ENCODE measurements around the gene IER5L.
A peak's percentile ranks its signal among the peaks of the same experiment; 100 is the strongest.

IER5L gene

GRCh38 chr9:129177791-129178567, at the start of gene IER5L:
TSS of gene IER5L (minus strand) at chr9:129178261. CDS start at chr9:129178052, 209 bp downstream.
- DNase-seq: peak; percentile 96

GRCh38 chr9:129227843-129228189, 49.8 kb upstream of the IER5L start:
- DNase-seq: no peak

- peak; percentile 74 for DNase-seq
Observed at GRCh38 chr9:129225815-129226214, 47.8 kb upstream of the IER5L start.

DNA sequence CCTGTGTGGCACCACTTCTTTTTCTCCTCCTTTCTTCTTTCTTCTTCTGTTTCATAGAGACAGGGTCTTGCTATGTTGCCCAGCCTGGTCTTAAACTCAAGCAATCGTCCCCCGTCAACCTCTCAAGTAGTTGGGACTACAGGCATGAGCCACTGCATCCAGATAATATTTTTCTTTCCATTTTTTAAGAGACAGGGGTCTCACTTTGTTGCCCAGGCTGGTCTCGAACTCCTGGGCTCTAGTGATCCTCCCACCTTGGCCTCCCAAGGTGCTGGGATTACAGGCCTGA, 47.4 kb upstream of the IER5L start:
- DNase-seq: no peak

DNA sequence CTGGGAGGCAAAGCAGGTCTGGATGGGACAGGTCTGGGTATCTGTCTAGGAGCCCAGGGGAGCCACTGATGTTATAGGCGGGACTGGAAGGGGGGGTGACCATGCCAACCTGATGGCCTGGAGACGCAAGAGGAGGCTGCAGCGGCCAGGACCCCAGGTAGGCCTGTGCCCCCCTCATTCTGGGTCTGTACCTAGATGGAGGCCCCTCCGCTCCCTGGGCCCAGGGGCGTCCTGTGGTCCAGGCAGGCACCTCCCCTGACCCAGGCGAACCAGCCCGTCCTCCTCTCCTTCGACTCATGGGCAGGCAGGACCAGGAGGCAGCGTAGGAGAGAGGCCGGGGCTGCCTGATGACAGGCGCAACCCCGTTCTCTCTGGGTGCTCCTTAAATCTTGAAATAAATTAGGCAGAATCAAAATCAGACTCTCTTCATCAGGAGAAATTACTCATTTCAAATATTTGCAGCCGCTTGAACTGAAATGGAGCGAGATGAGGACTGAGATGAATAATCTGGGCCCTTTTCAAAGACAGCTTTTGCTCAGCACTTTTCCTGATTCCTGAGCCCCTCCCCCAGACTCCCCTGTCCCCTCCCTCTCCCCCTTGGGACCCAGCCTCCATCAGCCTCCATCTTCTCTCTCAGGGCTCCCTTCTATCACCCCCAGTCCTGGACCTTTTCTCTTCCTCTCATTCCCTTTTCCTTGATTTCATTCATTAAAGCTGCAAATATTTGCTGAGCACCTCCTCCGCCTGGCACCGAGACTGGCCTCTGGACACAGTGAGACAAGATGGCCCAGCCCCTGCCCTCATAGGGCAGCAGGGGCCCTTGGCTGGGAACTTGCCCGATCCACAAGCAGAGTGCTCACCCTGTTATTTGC, 46.8 kb upstream of the IER5L start:
- no peak for DNase-seq

DNA sequence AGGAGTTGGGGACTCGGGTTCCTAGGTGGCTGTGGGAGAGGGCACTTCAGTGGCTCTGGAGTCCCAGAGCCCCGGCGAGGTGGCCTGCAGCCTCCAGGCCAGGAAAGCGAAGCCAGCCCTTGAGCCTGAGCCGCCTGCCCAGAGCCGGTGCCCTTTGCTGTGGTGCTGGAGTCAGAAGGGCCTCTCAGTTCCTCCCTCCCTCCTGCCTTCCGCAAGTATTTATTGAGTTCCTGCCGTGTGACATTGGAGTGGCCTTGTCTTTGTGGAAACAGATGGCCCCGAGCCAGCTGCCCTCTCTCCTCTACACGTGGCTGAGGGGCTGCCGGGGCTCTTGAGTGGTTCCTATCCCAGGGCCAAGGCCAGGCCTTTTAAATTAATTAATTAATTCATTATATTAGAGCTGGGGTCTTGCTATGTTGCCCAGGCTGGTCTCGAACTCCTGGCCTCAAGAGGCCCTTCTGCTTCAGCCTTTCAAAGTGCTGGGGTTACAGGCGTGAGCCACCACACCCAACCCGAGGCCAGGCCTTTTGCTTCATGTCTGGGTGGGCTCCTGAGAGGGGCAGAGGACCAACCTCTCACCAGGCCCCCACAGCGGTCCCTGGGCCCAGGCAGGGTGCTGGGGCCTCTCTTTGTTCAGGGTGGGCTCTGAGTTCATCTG, 45.6 kb upstream of the IER5L start:
- no peak for DNase-seq

DNA sequence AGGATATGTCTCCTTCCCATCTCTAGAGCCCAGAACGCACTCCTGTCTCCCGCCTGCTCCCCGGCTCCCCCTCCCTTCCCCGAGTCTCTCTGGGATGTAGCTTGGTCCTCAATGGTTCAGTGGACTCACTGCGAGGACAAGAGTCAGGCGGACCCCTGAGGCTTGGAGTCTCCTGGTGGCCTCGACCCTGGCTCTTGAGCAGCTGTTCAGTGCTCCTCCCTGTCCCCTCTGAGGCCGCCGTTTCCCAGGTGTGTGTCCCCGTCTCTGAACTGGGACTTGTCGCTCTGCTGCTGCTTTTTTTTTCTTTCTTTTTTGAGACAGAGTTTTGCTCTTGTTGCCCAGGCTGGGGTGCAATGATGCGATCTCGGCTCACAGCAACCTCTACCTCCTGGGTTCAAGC, 44.8 kb upstream of the IER5L start:
- DNase-seq: no peak

- no peak for DNase-seq
Observed at GRCh38 chr9:129221979-129222635, 44.0 kb upstream of the IER5L start.

GRCh38 chr9:129221233-129221632, 43.2 kb upstream of the IER5L start:
- DNase-seq: peak; percentile 57

DNA sequence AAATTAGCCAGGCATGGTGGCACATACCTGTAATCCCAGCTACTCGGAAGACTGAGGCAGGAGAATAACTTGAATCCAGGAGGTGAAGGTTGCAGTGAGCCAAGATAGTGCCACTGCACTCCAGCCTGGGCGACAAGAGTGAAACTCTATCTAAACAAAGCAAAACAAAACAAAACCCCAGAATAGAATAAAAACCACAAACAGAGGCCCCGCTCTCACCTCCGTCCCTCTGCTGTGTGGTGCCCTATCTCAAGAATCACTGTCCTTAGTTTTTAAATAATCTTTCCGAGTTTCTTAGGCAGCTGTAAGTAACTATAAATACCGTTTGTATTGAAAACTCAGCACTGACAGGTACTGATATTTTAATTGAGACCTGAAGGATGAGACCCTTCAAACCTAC, 42.7 kb upstream of the IER5L start:
- no peak for DNase-seq

GRCh38 chr9:129218918-129219317, 40.9 kb upstream of the IER5L start:
- no peak for DNase-seq

DNA sequence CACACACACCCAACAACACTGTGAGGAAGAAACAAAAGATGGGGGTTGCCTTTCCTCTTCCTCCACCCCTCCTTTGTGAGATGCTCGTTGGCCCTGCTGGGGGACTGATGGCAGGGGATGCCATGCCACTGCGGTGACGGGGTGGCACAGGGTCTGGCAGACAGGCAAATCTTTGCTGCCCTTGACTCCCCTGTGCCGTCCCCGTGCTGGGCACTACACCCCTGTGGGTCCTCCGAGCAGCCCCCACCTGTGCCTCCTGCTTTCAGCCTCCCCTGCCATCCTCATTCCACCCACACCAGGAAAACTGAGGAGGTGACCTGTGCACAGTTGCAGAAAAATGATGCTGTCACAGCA, 40.2 kb upstream of the IER5L start:
- no peak for DNase-seq

DNA sequence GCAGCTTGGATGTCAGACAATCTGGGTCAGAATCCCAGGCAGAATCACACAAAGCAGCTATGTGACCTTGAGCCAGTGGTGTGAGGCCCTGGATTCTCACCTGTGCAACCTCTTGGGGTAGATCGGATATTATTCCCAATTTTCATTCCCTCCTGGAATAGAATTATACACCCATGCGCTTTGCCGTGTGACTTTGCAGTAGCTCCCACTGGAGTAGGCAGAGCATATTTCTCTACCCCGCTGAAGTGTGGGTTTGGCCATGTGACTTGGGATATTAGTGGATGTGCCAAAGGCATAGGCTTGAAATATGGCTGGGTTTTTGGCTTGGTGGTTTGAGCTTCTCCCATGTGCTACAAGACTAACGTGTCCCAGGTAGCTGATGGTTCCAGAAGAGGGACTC, 35.5 kb upstream of the IER5L start:
- no peak for DNase-seq

DNA sequence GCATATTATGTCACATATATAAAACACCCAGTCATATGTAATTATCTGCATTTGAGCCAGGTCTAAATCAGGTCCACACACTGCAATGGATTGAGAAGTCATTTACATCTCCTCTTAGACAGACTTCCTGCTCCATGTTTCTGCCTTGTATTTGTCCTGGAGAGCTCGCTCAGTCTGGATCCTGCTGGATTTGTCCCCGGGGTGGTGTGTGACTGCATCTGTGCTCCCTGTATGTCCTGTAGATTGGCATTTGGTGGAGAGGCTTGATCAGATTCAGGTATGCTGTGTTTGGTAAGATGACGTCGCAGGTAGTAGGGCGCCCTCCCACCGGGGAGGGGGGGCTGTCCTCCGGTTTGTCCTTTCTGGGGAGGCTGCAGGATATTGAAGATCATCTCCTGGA, 33.6 kb upstream of the IER5L start:
- DNase-seq: no peak

GRCh38 chr9:129210125-129210524, 32.1 kb upstream of the IER5L start:
- no peak for DNase-seq

GRCh38 chr9:129209580-129209979, 31.5 kb upstream of the IER5L start:
- no peak for DNase-seq

DNA sequence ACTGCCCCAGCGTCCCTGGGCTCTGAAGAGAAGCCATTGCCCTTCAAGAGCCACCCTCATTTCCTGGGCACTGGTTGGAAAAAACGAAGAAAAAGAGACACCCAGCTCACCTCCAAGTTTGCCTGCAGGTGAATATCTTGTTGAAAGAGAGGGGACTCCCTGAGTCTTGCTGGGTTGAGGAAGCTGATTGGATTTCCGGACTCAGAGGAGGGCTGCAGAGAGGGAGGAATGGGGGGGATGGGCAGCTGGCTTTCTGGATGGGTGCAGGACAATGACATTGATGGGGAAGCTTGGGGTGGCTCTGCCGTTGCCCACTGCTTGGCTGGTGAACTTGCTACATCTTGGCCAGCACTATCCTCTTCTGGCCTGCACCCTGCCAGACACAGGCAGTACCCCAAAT, 31.0 kb upstream of the IER5L start:
- DNase-seq: no peak

DNA sequence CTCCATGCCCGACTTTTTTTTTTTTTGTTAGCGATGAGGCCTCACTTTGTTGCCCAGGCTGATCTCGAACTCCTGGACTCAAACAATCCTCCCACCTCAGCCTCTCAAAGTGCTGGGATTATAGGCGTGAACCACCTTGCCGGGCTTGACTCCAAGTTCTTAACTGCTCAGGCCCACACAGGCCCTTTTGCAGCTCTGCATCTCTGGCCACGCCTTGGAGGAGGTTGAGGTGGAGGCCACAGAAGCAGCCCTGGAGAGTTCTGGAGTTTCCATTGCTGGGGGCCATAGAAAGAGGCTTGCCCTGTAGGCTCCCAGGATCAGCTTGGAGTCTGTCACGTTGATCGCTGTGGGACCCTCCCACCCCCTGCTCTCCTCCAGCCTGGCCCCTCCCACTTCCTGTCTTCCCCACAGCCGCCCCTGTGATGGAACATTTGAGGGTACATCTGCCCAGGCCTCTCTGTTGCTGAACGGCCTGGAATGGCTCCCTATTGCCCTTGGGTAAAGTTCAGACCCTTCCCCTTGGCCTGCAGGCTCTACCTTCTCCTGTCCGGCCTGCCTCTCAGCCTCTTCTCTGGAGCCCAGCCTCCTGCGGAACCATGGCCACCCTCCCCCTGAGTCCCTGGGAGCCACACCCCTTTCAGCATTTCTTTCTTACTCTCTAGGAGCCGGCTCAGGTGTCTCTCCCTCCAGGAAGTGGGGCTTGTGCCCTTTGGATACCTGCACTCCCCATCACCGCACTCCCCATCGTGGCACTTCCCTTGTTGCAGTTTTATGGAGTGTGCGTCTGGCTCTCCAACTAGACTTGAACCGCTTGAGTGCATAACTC, 30.4 kb upstream of the IER5L start:
- peak; percentile 72 for DNase-seq

DNA sequence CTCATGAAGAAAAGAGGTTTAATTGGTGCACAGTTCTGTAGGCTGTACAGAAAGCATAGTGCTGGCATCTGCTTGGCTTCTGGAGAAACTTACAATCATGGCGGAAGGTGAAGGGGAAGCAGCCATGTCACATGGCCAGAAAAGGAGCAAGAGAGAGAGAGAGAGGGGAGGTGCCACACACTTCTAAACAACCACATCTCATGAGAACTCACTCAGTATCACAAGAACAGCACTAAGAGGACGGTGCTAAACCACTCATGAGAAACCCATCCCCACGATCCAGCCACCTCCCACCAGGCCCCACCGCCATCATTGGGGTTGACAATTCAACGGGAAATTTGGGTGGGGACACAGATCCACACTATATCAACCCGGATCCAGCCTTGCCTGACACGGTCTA, 28.8 kb upstream of the IER5L start:
- DNase-seq: peak; percentile 43

DNA sequence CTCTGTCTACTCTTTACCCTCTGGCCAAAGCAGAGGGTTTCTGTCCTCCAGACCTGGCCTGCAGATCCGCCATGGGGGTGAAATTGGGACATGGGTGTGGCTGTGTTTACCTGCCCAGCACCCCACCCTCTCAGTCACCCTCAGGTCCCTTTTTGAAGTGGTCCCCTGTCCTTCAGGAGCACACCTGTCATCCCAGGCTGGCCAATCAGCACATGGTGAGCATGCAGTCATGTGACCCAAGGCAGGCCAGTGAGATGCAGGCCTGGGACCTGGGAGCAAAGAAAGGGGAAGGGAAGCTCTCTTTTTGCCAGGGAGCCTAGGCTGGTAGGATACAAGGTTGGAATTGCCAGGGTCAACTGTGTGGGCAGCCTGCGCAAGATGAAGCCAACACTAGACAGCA, 28.3 kb upstream of the IER5L start:
- DNase-seq: no peak

- DNase-seq: no peak
Observed at GRCh38 chr9:129204840-129205239, 26.8 kb upstream of the IER5L start.

DNA sequence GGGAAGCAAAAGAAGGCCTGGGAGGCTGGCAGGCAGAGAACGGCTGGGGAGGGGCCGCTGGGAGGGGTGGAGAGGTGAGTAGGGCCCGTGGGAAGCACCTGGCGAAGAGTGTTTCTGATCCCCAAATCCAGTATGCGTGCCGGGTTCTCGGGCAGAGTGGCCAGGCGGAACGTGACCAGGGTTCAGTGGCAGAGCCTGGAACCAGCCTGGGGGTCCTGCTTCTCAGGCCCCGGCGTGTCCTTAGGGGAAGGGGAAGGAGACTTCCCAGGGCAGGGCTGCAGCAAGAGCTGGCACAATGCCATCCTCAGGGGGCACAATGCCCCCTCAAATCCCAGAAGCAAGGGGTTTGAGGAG, 25.5 kb upstream of the IER5L start:
- DNase-seq: no peak
